ENCODE measurements around the gene BNIP3. TPM values are rescaled to one million over a fixed set of nuclear protein-coding genes. Genes with fewer than 3 reads are reported as not detected.
A peak's percentile ranks its signal among the peaks of the same experiment; 100 is the strongest.

BNIP3 gene
- total RNA-seq, 4 donors from 2014 or later: 53.5 to 102 (median 68.3) TPM

DNA sequence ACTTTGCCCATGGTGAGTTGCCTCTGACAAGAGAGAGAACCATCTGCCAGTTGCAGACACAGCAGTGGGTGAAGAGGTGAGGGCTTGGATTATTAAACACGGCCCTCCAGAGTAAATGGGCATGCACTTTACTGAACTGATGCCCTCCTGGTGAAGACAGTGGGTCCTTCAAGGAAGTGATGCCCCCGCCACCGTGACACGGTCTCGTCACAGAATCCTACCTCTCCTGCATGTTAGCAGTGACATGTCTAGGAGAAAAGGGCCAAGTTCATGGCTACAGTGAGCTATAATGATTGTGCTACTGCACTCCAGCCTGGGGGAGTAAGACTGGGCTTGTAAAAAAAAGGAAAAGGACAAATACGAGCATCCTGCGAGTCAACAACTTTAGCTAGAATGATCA, 2.4 kb downstream of the BNIP3 start:
- Histone ChIP-seq H3K4me3 (peak overlapping the region; percentile 38 to 76), H3K4me1 (peaks cover 0 to 55% (median 0%) of the 10 kb centered on the region in 3 donors), H3K36me3 (peaks cover 0 to 6% of the 10 kb centered on the region in 2 donors), H3K9me3 (no peaks in the 10 kb centered on the region), H3K27ac (peak overlapping the region in 3 of 4 donors; percentile 1 to 53 (median 23)), H3K27me3 (no peaks in the 10 kb centered on the region)
- ATAC-seq: no peak
- 29% methylated on average over 3 of the region's 7 CpGs; no CpG with 5 or more reads in 1 of the 2 donors for WGBS, 2 donors (ENCODE audit: low coverage in 1 of 2)
- TF ChIP-seq POLR2A (IDR thresholded peaks at IDR 0.05): no peak
- TF ChIP-seq, protein P1, sequence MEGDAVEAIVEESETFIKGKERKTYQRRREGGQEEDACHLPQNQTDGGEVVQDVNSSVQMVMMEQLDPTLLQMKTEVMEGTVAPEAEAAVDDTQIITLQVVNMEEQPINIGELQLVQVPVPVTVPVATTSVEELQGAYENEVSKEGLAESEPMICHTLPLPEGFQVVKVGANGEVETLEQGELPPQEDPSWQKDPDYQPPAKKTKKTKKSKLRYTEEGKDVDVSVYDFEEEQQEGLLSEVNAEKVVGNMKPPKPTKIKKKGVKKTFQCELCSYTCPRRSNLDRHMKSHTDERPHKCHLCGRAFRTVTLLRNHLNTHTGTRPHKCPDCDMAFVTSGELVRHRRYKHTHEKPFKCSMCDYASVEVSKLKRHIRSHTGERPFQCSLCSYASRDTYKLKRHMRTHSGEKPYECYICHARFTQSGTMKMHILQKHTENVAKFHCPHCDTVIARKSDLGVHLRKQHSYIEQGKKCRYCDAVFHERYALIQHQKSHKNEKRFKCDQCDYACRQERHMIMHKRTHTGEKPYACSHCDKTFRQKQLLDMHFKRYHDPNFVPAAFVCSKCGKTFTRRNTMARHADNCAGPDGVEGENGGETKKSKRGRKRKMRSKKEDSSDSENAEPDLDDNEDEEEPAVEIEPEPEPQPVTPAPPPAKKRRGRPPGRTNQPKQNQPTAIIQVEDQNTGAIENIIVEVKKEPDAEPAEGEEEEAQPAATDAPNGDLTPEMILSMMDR (IDR thresholded peaks at IDR 0.05): no peak
- TF ChIP-seq EP300 (IDR thresholded peaks at IDR 0.05): no peak
- no peak for TF ChIP-seq POLR2AphosphoS5 (IDR thresholded peaks at IDR 0.05)

DNA sequence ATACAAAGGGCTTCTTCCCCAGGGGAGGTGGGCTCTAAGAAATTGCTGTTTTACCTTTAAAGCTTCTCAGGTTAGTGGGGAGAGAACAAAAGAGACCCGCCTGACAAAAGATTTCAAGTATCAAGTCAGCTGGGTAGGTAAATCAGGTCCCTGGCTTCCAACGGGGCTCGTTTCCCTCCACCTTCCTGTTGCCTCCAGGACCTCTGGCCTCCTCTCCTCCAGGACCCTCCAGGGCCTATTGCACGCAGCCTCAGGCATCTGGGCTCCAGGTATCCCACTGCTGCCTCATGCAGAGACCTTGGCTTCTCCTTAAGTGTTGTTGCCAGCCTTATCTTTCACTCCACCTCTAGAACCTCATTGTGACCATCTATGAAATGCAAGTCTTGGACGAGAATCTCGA, 2.9 kb downstream of the BNIP3 start:
- TF ChIP-seq, protein P1 (IDR thresholded peaks at IDR 0.05): no peak
- TF ChIP-seq POLR2A (IDR thresholded peaks at IDR 0.05) (no peak), POLR2AphosphoS5 (IDR thresholded peaks at IDR 0.05) (no peak), EP300 (IDR thresholded peaks at IDR 0.05) (no peak)
- Histone ChIP-seq H3K36me3 (peaks cover 0 to 8% of the 10 kb centered on the region in 2 donors), H3K4me3 (no peak overlapping the region), H3K27ac (no peak overlapping the region), H3K27me3 (no peaks in the 10 kb centered on the region), H3K4me1 (peaks cover 0 to 55% (median 0%) of the 10 kb centered on the region in 3 donors), H3K9me3 (no peaks in the 10 kb centered on the region)
- 85 to 93% methylated on average over 3 to 4 of the region's 6 CpGs for WGBS, 2 donors (ENCODE audit: low coverage in 1 of 2)
- no peak for ATAC-seq

DNA sequence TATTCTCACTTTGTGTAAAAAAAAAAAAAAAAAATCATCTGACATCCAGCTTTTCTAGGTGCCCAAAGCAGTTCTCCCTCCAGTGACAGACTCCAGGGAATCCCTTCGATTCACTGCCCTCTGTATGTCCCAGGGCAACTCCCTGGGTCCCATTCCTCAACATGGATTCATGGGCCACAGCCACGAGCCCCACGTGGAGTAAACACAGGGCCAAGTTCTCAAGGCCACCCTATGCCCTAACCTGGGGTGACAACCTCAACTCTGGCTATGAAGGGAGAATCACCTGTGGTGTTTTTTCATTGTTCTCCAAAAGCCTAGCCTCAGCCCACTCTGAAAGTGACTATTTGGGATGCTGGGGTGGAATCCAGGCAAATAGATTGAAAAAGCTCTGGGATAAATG, 3.4 kb downstream of the BNIP3 start:
- peaks cover 0 to 59% (median 0%) of the 10 kb centered on the region in 3 donors for H3K4me1 ChIP-seq
- no peaks in the 10 kb centered on the region for H3K9me3 ChIP-seq
- TF ChIP-seq POLR2AphosphoS5 (IDR thresholded peaks at IDR 0.05) (no peak), POLR2A (IDR thresholded peaks at IDR 0.05) (no peak), EP300 (IDR thresholded peaks at IDR 0.05) (no peak)
- TF ChIP-seq, protein P1 (IDR thresholded peaks at IDR 0.05): no peak
- 29 to 73% methylated on average over 1 to 3 of the region's 3 CpGs for WGBS, 2 donors (ENCODE audit: low coverage in 1 of 2)
- H3K4me3 ChIP-seq: no peak overlapping the region
- no peak for ATAC-seq
- no peak overlapping the region for H3K27ac ChIP-seq
- no peaks in the 10 kb centered on the region for H3K27me3 ChIP-seq
- H3K36me3 ChIP-seq: peaks cover 0 to 12% of the 10 kb centered on the region in 2 donors

DNA sequence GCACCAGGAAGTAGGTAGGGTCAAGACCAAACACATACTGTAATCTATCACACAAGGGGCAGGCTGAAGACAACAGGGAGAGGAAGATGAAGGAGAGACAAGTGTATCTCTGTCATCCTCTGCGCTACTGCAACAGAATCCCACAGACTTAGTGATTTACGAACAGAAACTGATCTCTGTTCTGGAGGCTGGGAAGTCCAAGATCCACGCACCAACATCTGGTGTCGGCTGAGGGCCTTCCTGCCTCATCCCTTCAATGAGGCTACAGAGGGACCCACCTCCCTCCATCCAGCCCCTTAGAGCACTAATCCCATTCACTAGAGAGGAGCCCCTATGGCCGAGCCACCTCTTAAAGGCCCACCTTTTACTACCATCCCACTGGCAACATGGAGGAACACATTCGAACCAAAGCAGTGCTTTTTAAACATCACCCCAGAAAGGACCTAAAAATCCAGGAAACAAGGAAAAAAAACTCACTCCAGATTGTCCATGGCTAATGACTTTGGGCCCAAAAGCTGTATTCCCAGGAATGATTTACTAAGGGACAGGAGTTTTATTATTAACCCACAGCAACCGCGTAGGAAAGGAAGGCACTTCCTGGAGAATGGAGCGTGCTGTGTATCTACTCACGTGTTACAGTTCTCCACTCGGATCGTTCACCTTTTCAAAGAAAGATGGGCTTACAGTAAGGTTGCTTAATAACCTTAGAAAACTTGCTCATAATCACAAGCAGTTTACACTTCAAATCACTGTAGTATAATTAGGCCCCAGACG, 4.2 kb downstream of the BNIP3 start:
- no peak overlapping the region for H3K4me3 ChIP-seq
- no peak for ATAC-seq
- H3K27ac ChIP-seq: no peak overlapping the region
- peaks cover 0 to 19% of the 10 kb centered on the region in 2 donors for H3K36me3 ChIP-seq
- 66 to 87% methylated on average over 10 of the region's 13 CpGs for WGBS, 2 donors (ENCODE audit: low coverage in 1 of 2)
- TF ChIP-seq, protein P1 (IDR thresholded peaks at IDR 0.05): no peak
- H3K27me3 ChIP-seq: no peaks in the 10 kb centered on the region
- peaks cover 0 to 63% (median 2%) of the 10 kb centered on the region in 3 donors for H3K4me1 ChIP-seq
- H3K9me3 ChIP-seq: no peaks in the 10 kb centered on the region

DNA sequence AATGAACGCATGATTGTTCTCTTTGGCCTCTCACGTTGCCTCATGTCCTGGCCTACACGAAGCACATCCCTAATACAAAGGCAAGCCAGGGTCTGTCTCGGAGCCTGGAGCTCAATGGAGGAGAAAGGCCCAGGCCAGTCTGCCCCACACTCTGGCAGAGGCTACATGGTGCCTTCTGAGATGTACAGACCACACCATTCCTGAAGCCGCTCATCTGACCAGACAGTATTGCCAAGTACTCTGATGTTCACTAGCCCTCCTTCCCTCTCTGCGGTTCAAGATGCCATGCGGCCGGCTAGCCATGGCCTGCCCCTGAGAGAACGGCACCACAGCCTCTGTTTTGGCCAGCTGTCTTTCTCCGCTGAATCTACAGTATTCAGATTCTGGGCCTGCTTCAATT, 5.9 kb downstream of the BNIP3 start:
- no peak for ATAC-seq
- Histone ChIP-seq H3K27me3 (no peaks in the 10 kb centered on the region), H3K4me3 (no peak overlapping the region), H3K36me3 (peaks cover 0 to 37% of the 10 kb centered on the region in 2 donors), H3K4me1 (peaks cover 0 to 59% (median 2%) of the 10 kb centered on the region in 3 donors), H3K9me3 (no peaks in the 10 kb centered on the region), H3K27ac (no peak overlapping the region)
- no peak for TF ChIP-seq POLR2AphosphoS5 (IDR thresholded peaks at IDR 0.05)
- TF ChIP-seq EP300 (IDR thresholded peaks at IDR 0.05): no peak
- TF ChIP-seq POLR2A (IDR thresholded peaks at IDR 0.05): no peak
- TF ChIP-seq, protein P1 (IDR thresholded peaks at IDR 0.05): no peak
- 91 to 97% methylated on average over 6 to 10 of the region's 10 CpGs for WGBS, 2 donors (ENCODE audit: low coverage in 1 of 2)
